ENCODE data around the gene NT5C3B.
"Not testable (repeated sequence)": the region's sequence is repeated elsewhere in the genome, so short reads cannot be mapped to it uniquely, and the experiment has no call there.

Gene NT5C3B

GRCh38 chr17:41837761-41838538 is 1.9 kb upstream of the NT5C3B start, which contains the start of gene KLHL10:
TSS of gene KLHL10 (plus strand) at chr17:41837825. CDS start at chr17:41837933, 108 bp downstream.
- DNase-seq: no peak

DNA sequence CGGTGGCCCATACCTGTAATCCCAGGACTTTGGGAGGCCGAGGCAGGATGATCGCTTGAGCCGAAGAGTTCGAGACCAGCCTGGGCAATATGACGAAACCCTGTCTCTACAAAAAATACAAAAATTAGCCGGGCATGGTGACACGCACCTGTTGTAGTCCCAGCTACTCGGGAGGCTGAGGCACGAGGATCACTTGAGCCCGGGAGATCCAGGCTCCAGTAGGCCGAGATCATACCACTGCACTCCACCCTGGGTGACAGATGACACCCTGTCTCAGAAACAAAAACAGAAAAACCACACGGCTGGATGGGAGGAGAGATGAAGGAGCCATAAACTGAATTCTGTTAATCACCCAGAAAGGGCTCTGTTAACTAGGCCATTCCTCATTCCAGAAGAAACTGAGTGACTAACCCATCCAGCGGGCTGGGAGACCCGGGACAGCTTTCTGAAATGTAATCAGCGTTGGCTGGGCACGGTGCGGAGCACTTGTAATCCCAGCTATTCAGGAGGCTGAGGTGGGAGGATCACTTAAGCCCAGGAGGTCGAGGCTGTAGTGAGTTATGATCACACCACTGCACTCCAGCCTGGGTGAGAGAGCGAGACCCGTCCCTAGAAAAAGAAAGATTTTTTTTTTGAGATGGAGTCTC is 641 bp upstream of the NT5C3B start:
- DNase-seq: no peak

DNA sequence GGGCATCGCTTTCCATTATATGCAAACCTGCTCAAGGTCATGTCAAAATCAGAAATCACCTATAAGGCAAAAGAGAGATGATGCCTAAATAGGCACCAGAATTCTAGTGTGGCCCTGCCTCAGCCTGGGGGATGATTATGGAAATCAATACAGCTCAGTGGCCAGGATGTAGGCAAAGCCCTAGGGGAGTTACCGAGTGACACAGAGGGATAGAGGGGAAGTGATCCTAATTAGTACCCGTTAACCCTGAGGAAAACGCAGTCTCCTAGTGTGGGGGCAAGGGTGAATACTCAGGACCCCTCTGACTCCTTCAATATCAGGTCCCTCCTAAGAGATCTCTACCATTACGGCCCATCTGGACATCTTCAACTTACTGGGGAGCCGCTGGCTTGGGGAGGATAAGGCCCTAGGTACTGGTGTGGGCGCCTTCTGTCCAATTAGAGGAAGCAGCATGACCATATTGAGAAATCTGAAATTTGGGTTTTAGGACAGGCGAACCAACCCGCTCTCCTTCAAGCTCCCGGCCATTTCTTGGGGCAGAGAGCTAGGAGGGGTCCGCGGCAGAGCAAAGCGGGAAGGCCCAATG is 725 bp downstream of the NT5C3B start:
- DNase-seq: no peak

GRCh38 chr17:41829961-41830360 is 6.1 kb downstream of the NT5C3B start:
- not testable (repeated sequence) for DNase-seq

- DNase-seq: no peak
Observed at GRCh38 chr17:41825175-41825845, 10.7 kb downstream of the NT5C3B start.

DNA sequence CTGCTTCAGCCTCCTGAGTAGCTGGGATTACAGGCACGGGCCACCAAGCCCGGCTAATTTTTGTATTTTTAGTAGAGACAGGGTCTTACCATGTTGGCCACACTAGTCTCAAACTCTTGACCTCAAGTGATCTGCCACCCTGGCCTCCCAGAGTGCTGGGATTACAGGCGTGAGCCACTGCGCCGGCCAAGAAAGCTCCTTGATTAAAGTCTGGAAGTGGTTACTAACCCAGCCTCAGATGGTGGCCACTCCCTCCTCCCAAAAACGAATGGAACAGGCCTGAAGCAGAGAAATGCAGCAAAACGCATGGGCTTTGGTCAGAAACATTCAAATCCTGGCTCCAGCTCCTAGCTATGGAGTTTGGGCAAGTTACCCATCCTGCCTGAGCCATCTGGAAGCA is 11.9 kb downstream of the NT5C3B start:
- DNase-seq: no peak

- no peak for DNase-seq
Observed at GRCh38 chr17:41823580-41823979, 12.5 kb downstream of the NT5C3B start.

GRCh38 chr17:41823141-41823524 is 12.9 kb downstream of the NT5C3B start:
- DNase-seq: no peak

DNA sequence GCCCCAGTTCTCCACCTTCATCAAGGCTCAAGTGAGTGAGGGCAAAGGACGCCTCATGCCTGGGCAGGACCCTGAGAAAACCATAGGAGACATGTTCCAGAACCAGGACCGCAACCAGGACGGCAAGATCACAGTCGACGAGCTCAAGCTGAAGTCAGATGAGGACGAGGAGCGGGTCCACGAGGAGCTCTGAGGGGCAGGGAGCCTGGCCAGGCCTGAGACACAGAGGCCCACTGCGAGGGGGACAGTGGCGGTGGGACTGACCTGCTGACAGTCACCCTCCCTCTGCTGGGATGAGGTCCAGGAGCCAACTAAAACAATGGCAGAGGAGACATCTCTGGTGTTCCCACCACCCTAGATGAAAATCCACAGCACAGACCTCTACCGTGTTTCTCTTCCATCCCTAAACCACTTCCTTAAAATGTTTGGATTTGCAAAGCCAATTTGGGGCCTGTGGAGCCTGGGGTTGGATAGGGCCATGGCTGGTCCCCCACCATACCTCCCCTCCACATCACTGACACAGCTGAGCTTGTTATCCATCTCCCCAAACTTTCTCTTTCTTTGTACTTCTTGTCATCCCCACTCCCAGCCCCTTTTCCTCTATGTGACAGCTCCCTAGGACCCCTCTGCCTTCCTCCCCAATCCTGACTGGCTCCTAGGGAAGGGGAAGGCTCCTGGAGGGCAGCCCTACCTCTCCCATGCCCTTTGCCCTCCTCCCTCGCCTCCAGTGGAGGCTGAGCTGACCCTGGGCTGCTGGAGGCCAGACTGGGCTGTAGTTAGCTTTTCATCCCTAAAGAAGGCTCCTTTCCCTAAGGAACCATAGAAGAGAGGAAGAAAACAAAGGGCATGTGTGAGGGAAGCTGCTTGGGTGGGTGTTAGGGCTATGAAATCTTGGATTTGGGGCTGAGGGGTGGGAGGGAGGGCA is 13.6 kb downstream of the NT5C3B start:
- no peak for DNase-seq

DNA sequence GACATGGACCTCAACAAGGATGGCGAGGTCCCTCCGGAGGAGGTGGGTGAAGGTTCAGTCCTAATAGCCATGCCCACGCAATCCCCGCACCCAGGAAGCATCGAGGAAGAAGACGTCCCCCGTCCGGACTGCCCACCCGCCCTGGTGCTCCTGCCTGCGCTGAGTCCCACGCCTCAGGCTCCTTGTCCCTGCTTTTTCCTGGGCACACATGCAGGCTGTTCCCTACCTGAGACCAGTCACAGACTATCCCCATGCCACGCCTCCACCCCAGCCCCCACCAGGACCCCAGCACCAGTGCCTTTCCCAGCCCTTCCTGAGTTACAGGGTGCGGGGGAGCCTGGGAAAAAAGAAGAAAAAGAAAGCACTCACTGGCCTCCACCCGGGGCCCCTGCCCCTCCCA is 14.3 kb downstream of the NT5C3B start:
- DNase-seq: no peak

DNA sequence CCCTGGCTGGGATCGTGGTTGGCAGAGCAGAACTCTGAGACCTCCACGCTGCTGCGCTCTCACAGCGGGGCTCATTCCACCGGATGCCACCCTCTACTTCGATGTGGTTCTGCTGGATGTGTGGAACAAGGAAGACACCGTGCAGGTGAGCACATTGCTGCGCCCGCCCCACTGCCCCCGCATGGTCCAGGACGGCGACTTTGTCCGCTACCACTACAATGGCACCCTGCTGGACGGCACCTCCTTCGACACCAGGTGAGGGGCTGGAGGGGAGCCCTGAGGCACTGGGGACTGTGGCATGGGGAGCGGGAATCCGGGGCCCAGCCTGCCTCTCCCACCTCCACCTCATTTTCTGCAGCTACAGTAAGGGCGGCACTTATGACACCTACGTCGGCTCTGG is 18.0 kb downstream of the NT5C3B start:
- no peak for DNase-seq

DNA sequence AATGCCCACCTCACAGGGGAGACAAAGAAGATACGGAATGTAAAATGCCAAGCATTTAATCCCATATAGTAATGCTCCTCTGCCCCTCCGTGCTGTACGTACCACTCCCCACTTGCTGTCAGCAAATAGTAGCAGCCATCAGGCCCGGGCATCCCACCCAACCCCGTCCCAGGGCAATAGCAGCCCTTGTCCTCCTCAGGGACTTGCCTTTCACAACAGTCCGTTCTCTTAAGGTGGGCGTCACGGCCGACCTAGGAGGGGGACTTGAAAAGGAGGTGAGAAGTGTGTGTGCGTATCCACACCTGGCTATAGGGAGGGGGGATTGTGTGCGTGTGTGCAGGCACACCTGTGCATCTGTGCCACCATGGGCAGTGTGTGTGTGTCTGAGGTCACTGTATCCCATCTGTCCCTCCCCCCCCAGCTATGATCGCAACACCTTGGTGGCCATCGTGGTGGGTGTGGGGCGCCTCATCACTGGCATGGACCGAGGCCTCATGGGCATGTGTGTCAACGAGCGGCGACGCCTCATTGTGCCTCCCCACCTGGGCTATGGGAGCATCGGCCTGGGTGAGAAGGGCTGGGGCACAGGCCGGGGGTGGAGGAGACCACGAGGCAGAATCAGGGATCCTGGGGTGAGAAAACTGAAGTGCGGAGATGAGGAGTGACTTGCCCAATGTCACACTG is 19.3 kb downstream of the NT5C3B start:
- DNase-seq: no peak

DNA sequence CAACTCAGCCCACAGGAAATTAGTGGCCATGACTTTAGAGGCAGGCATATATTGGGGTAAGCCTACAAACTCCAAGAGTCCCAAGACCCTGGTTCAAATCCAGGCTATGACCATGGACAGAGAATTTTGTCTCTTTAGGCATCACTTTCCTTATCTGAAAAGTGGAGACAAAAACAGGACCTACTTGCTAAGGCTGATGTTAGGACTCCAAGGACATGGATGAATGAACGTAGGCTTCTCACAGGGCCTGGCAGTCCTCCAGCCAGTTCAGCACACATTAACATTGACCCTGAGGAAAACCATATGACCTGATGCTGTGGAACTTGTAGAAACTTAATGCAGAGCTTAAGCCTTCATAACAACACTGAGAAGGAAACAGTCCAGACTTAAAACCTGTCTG is 21.8 kb downstream of the NT5C3B start:
- no peak for DNase-seq

DNA sequence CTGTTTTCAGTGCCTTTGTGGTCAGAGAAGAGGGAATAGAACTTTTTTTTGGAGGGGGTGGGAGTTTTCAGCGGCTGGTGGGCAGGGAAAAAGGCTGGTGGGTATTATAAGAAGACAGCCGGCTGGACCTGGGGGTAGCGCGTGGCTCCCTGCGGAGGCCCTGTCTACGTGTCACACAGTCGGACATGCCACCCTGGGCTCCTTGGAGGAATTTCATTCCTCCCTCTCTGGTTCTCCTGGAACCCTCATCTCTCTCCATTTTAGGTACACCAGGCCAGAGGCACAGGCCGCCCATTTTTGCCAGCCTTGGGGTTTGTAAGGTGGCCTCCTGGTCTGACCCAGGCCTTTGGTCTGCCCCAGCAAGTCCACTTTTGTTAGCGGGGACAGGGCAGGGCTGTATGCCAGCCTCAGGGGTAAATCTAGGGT is 22.3 kb downstream of the NT5C3B start:
- DNase-seq: no peak

- DNase-seq: no peak
Observed at GRCh38 chr17:41813152-41813680, 22.8 kb downstream of the NT5C3B start.

DNA sequence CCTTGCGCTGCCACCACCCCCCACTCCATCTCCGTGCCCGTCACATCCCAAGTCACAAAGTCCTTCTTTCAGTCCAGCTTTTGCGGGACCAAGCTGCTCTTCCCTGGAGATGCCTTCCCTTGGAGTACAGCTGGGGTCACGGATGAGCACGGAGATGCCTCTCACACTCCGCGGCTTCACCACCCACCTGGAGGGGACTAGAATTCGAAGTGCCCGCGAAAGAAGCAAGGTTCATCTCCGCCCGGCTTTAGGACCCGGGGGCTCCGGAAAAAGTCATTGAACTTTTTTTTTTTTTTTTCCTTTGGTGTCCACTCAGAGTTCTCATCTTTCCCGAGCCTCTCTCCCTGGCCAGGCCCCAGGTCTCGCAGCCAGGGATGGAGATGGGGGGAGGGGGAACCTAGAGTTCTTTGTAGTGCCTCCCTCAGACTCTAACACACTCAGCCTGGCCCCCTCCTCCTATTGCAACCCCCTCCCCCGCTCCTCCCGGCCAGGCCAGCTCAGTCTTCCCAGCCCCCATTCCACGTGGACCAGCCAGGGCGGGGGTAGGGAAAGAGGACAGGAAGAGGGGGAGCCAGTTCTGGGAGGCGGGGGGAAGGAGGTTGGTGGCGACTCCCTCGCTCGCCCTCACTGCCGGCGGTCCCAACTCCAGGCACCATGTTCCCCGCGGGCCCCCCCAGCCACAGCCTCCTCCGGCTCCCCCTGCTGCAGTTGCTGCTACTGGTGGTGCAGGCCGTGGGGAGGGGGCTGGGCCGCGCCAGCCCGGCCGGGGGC is 23.5 kb downstream of the NT5C3B start, which contains the start of gene FKBP10:
TSS of gene FKBP10 (plus strand) at position 624 of the 771 bp plus-strand sequence. CDS start at position 655, 31 bp downstream.
- peak; percentile 82 for DNase-seq

DNA sequence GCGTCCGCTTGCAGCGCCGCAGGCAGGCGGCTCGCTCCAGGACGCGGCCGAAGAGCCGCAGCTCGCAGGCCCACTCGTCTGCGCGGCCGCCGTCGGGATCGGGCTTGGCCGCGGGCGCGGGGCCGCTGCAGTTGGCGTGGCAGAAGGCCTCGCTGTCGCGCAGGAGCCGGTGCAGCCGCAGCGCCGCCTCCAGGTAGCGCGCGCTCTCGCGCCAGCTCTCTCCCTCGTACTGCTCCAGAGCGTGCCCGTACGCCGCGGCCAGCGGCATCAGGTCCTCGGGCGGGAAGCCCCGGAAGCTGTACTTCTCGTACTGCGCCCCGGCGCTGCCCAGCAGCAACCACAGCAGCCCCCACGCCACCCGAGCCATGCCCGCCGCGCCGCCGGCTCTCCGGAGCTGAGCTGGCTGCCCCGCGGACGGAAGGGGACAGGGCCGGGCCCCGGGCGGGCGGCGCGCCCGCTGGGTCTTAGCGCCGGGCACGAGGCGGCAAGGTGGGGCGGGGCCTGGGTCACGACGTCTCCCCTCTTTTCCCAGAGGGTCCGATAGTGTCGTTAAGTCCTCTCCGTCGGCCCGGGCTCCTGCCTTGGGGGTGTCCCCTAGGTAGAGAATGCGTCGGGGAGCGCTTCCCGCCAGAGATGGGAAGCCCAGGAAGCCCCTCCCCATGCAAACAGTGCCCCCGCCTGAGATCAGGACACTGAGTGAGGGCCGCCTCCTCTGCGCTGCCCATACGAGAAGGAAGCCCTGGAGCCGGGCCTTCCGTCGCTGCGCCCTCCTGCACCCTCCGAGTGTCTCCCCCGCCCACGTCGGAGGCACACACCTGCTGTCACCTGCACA is 24.3 kb downstream of the NT5C3B start, which contains the start of gene P3H4:
TSS of gene P3H4 (minus strand) at position 401 of the 832 bp plus-strand sequence. CDS start at position 367, 34 bp downstream.
- peak; percentile 77 for DNase-seq

- DNase-seq: no peak
Observed at GRCh38 chr17:41810659-41811548, 25.1 kb downstream of the NT5C3B start.
